ENCODE data around the gene ARTN. TPM values are rescaled to one million over a fixed set of nuclear protein-coding genes. Genes with fewer than 3 reads are reported as not detected.
A peak's percentile ranks its signal among the peaks of the same experiment; 100 is the strongest.

ARTN gene
- total RNA-seq, 5 donors from 2014 or later (not counting 1 experiment from before 2014, with no cell fraction given), result 0.35 to 1.5 (median 0.51) TPM; not detected in 1

DNA sequence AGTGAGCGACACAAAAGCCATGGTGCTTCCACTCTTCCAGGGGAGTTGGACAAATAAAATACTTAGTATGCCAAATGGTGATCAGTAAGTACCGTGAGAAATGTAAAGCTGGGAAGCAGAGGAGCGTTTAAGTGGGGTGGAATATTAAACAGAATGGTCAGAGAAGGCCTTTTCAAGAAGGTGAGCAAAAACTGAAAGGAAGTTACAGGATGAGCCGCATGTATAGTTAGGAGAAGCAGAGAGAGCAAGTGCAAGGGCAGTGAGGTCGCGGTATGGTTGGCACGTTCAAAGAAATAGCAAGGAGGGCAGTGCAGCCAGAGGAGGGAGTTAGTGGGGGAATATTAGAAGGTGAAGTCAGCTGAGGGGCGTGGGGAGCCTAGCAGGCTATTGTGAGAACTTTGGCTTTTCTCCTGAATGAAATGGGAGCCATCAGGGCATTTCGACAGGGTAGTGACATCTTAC, 40.4 kb downstream of the ARTN start:
- Mint-ChIP-seq H3K27ac (peak overlapping the region; percentile 94 to 97), H3K4me1 (peaks cover 63 to 71% (median 64%) of the 10 kb centered on the region in 3 donors), H3K4me3 (peak overlapping the region; percentile 88 to 90 (median 88)), H3K9me3 (no peaks in the 10 kb centered on the region), H3K36me3 (peaks cover 26% of the 10 kb centered on the region), H3K27me3 (no peaks in the 10 kb centered on the region)
- POLR2A ChIA-PET, result no interaction called here
- peaks cover 18 to 65% of the 10 kb centered on the region in 2 experiments for H3K4me1 ChIP-seq (ENCODE audit: control insufficient read depth in 1 of 2, extremely low read depth in 1 of 2, insufficient read depth in 2 of 2, low read length in 2 of 2)
- peaks cover 3 to 41% of the 10 kb centered on the region in 2 donors for H3K36me3 ChIP-seq (ENCODE audit: control insufficient read depth in 2 of 2, extremely low read depth in 1 of 2, insufficient read depth in 1 of 2, low read length in 1 of 2)
- 44% methylated on average over 9 of the region's 9 CpGs for WGBS (ENCODE audit: insufficient coverage)
- DNase-seq, result no peak
- peak overlapping the region; percentile 80 for H3K27ac ChIP-seq (ENCODE audit: low read length)
- CTCF ChIA-PET, result no interaction called here
- peak in 1 of 4 experiments; percentile 0 for ATAC-seq (replicated peaks in 1 of 4)
- peak overlapping the region; percentile 91 to 99 for H3K4me3 ChIP-seq (ENCODE audit: control insufficient read depth in 1 of 2, extremely low read depth in 1 of 2, low read length in 1 of 2)
- H3K9me3 ChIP-seq, result no peaks in the 10 kb centered on the region
- H3K27me3 ChIP-seq (replicated peaks in 1 of 2; ENCODE audit: control insufficient read depth in 2 of 2, extremely low read depth in 1 of 2, insufficient read depth in 2 of 2, low read length in 1 of 2), result peaks cover 0 to 9% of the 10 kb centered on the region in 2 experiments

DNA sequence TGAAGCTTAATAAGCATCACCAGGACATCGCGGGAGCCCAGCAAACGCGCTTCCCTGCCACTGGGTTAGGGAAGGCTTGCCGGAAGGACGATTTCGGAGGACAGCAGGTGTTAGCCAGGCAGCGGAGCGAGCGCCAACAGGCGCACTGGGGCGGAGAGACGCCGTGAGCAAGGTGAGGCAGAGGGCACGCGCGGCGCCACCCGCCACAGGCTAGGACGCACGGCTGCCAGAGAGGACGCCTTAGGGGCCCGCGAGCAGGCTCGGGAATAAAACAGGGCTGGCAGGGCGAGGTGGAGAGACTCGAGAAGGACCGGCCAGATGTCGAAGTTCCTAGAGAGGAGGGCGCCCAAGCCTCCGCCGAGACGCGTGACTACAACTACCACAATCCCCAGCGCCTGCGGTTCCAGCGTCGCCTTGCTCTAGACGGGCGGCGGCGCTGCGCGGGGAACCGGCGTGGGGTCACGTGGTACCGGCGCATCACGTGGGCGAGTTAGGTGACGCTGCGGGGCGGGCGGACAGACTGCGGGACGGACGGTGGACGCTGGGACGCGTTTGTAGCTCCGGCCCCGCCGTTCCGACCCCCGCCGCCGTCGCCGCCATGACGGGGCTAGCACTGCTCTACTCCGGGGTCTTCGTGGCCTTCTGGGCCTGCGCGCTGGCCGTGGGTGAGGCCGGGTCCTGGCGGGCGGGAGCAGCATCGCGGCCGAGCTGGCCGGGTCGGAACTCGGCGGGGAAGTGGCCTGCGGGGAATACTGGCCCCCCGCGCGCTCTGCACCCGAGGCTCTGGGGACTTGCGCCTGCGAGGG, 41.0 kb downstream of the ARTN start, which contains the start of gene ATP6V0B:
Gene ATP6V0B (plus strand): TSS at position 518 of the 806 bp plus-strand sequence. CDS start 81 bp downstream, at position 599.
- under 1% methylated on average over 85 of the region's 93 CpGs for WGBS (ENCODE audit: insufficient coverage)
- Mint-ChIP-seq H3K36me3 (peaks cover 26% of the 10 kb centered on the region), H3K4me3 (peak within 1 kb of the TSS; percentile 88 to 90 (median 88)), H3K27ac (peak within 1 kb of the TSS; percentile 94 to 97), H3K9me3 (no peaks in the 10 kb centered on the region), H3K27me3 (no peaks in the 10 kb centered on the region), H3K4me1 (peaks cover 57 to 65% (median 58%) of the 10 kb centered on the region in 3 donors)
- ATAC-seq (replicated peaks in 1 of 4) (peak; percentile 78 to 82 (median 80)), DNase-seq (peak; percentile 80 to 96 (median 91))
- Histone ChIP-seq H3K9me3 (no peaks in the 10 kb centered on the region), H3K36me3 (ENCODE audit: control insufficient read depth in 2 of 2, extremely low read depth in 1 of 2, insufficient read depth in 1 of 2, low read length in 1 of 2) (peaks cover 3 to 41% of the 10 kb centered on the region in 2 donors), H3K27me3 (replicated peaks in 1 of 2; ENCODE audit: control insufficient read depth in 2 of 2, extremely low read depth in 1 of 2, insufficient read depth in 2 of 2, low read length in 1 of 2) (peaks cover 0 to 11% of the 10 kb centered on the region in 2 experiments), H3K4me3 (ENCODE audit: control insufficient read depth in 1 of 2, extremely low read depth in 1 of 2, low read length in 1 of 2) (peak within 1 kb of the TSS; percentile 91 to 99), H3K4me1 (ENCODE audit: control insufficient read depth in 1 of 2, extremely low read depth in 1 of 2, insufficient read depth in 2 of 2, low read length in 2 of 2) (peaks cover 18 to 61% of the 10 kb centered on the region in 2 experiments), H3K27ac (ENCODE audit: low read length) (peak within 1 kb of the TSS; percentile 80)
- ChIA-PET POLR2A (interaction anchor here in 1 of 2 donors (0.5 to 0.6 kb wide), 2 partner anchors 14 to 38 kb away, joined by 5 to 6 read pairs; no protein-coding TSS in a partner anchor), CTCF (interaction anchor here in 1 of 2 donors (1.1 kb wide), 1 partner anchor 29 kb away, joined by 3 read pairs; no protein-coding TSS in a partner anchor)

GRCh38 chr1:43975249-43975961, 41.8 kb downstream of the ARTN start:
- H3K4me1 ChIP-seq (ENCODE audit: control insufficient read depth in 1 of 2, extremely low read depth in 1 of 2, insufficient read depth in 2 of 2, low read length in 2 of 2), result peaks cover 15 to 61% of the 10 kb centered on the region in 2 experiments
- no peaks in the 10 kb centered on the region for H3K9me3 ChIP-seq
- CTCF ChIA-PET, result interaction anchor here in 1 of 2 donors (0.6 to 1.1 kb wide), 2 partner anchors 30 to 72 kb away, joined by 3 to 4 read pairs; no protein-coding TSS in a partner anchor
- peaks cover 50 to 62% (median 56%) of the 10 kb centered on the region in 3 donors for H3K4me1 Mint-ChIP-seq
- H3K36me3 ChIP-seq (ENCODE audit: control insufficient read depth in 2 of 2, extremely low read depth in 1 of 2, insufficient read depth in 1 of 2, low read length in 1 of 2), result peaks cover 3 to 41% of the 10 kb centered on the region in 2 donors
- H3K27ac ChIP-seq (ENCODE audit: low read length), result peak overlapping the region; percentile 80
- POLR2A ChIA-PET, result interaction anchor here (0.5 to 0.6 kb wide), 3 partner anchors 13 to 698 kb away, joined by 4 to 6 read pairs (median 5); no protein-coding TSS in a partner anchor
- DNase-seq (peak in 28 of 35 experiments; percentile 17 to 71 (median 36)), ATAC-seq (replicated peaks in 1 of 4) (peak in 3 of 4 experiments; percentile 2 to 22 (median 11))
- H3K4me3 Mint-ChIP-seq, result peak overlapping the region; percentile 88 to 90 (median 88)
- peak overlapping the region; percentile 68 to 75 for H3K27ac Mint-ChIP-seq
- no peaks in the 10 kb centered on the region for H3K9me3 Mint-ChIP-seq
- H3K4me3 ChIP-seq (ENCODE audit: control insufficient read depth in 1 of 2, extremely low read depth in 1 of 2, low read length in 1 of 2), result peak overlapping the region; percentile 91 to 99
- peaks cover 26% of the 10 kb centered on the region for H3K36me3 Mint-ChIP-seq
- peaks cover 0 to 18% of the 10 kb centered on the region in 2 experiments for H3K27me3 ChIP-seq (replicated peaks in 1 of 2; ENCODE audit: control insufficient read depth in 2 of 2, extremely low read depth in 1 of 2, insufficient read depth in 2 of 2, low read length in 1 of 2)
- under 1% methylated on average over 27 of the region's 34 CpGs for WGBS (ENCODE audit: insufficient coverage)
- peaks cover 0 to under 1% of the 10 kb centered on the region in 2 donors for H3K27me3 Mint-ChIP-seq

DNA sequence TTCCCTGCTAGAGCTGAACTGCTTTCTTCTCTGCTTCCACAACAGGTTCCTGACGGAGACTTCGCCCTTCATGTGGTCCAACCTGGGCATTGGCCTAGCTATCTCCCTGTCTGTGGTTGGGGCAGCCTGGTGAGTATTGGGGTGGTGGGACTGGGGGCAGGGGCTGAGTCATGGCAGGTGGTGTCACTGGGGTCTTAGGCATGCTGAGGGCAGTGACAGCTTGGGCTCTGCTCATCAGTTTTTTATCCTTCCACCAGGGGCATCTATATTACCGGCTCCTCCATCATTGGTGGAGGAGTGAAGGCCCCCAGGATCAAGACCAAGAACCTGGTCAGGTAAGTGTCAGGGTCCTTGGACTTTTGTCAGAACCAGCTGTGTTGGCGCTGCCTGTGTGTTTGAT, 42.4 kb downstream of the ARTN start:
- WGBS (ENCODE audit: insufficient coverage), result 100% methylated on average over 1 of the region's 4 CpGs
- Mint-ChIP-seq H3K4me3 (peak overlapping the region; percentile 88 to 90 (median 88)), H3K4me1 (peaks cover 44 to 59% (median 53%) of the 10 kb centered on the region in 3 donors), H3K9me3 (no peaks in the 10 kb centered on the region), H3K27ac (peak overlapping the region; percentile 68 to 75), H3K36me3 (peaks cover 26% of the 10 kb centered on the region), H3K27me3 (peaks cover 0 to 5% of the 10 kb centered on the region in 2 donors)
- no peak for DNase-seq
- Histone ChIP-seq H3K36me3 (ENCODE audit: control insufficient read depth in 2 of 2, extremely low read depth in 1 of 2, insufficient read depth in 1 of 2, low read length in 1 of 2) (peaks cover 3 to 39% of the 10 kb centered on the region in 2 donors), H3K4me1 (ENCODE audit: control insufficient read depth in 1 of 2, extremely low read depth in 1 of 2, insufficient read depth in 2 of 2, low read length in 2 of 2) (peaks cover 13 to 56% of the 10 kb centered on the region in 2 experiments), H3K27ac (ENCODE audit: low read length) (no peak overlapping the region), H3K4me3 (ENCODE audit: control insufficient read depth in 1 of 2, extremely low read depth in 1 of 2, low read length in 1 of 2) (peak overlapping the region; percentile 91 to 99), H3K27me3 (replicated peaks in 1 of 2; ENCODE audit: control insufficient read depth in 2 of 2, extremely low read depth in 1 of 2, insufficient read depth in 2 of 2, low read length in 1 of 2) (peaks cover 0 to 24% of the 10 kb centered on the region in 2 experiments), H3K9me3 (no peaks in the 10 kb centered on the region)
- no peak for ATAC-seq (replicated peaks in 1 of 4)
- CTCF ChIA-PET, result interaction anchor here in 1 of 2 donors (0.6 kb wide), 1 partner anchor 71 kb away, joined by 4 read pairs; no protein-coding TSS in a partner anchor
- POLR2A ChIA-PET, result no interaction called here

- Mint-ChIP-seq H3K36me3 (peaks cover 25% of the 10 kb centered on the region), H3K9me3 (no peaks in the 10 kb centered on the region), H3K27ac (no peak overlapping the region), H3K4me1 (peaks cover 41 to 56% (median 51%) of the 10 kb centered on the region in 3 donors), H3K27me3 (peaks cover 0 to 5% of the 10 kb centered on the region in 2 donors), H3K4me3 (peak overlapping the region; percentile 88 to 90 (median 88))
- Histone ChIP-seq H3K36me3 (ENCODE audit: control insufficient read depth in 2 of 2, extremely low read depth in 1 of 2, insufficient read depth in 1 of 2, low read length in 1 of 2) (peaks cover 3 to 34% of the 10 kb centered on the region in 2 donors), H3K9me3 (no peaks in the 10 kb centered on the region), H3K4me1 (ENCODE audit: control insufficient read depth in 1 of 2, extremely low read depth in 1 of 2, insufficient read depth in 2 of 2, low read length in 2 of 2) (peaks cover 13 to 48% of the 10 kb centered on the region in 2 experiments), H3K4me3 (ENCODE audit: control insufficient read depth in 1 of 2, extremely low read depth in 1 of 2, low read length in 1 of 2) (peak overlapping the region in 1 of 2 donors; percentile 10), H3K27ac (ENCODE audit: low read length) (no peak overlapping the region), H3K27me3 (replicated peaks in 1 of 2; ENCODE audit: control insufficient read depth in 2 of 2, extremely low read depth in 1 of 2, insufficient read depth in 2 of 2, low read length in 1 of 2) (peaks cover 0 to 28% of the 10 kb centered on the region in 2 experiments)
- ChIA-PET POLR2A (no interaction called here), CTCF (interaction anchor here (0.6 to 0.9 kb wide), 2 partner anchors 60 to 62 kb away, joined by 3 to 4 read pairs; no protein-coding TSS in a partner anchor)
- 96% methylated on average over 8 of the region's 8 CpGs for WGBS (ENCODE audit: insufficient coverage)
- no peak for ATAC-seq (replicated peaks in 1 of 4)
- no peak for DNase-seq
Measured at GRCh38 chr1:43976890-43977289, 43.3 kb downstream of the ARTN start.

All from T-cell (primary cell).